ENCODE results near the gene ERN1.

Gene ERN1

GRCh38 chr17:64110379-64111152 lies 19.4 kb downstream of the ERN1 start:
- peaks cover 12 to 15% of the 10 kb centered on the region in 2 donors for H3K4me1 ChIP-seq (ENCODE audit: control insufficient read depth in 2 of 2, insufficient read depth in 2 of 2, low read length in 2 of 2)
- no peak overlapping the region for H3K27ac ChIP-seq (ENCODE audit: low read depth in 2 of 2, low read length in 2 of 2)
- H3K9ac ChIP-seq (ENCODE audit: low read depth in 1 of 2, low read length in 2 of 2), result no peak overlapping the region
- H3K9me3 ChIP-seq (ENCODE audit: control insufficient read depth in 2 of 2, low read length in 2 of 2), result no peaks in the 10 kb centered on the region
- H3K36me3 ChIP-seq (ENCODE audit: control insufficient read depth in 2 of 2, insufficient read depth in 2 of 2, low read length in 2 of 2), result no peaks in the 10 kb centered on the region
- H3K27me3 ChIP-seq (ENCODE audit: control insufficient read depth in 2 of 2, insufficient read depth in 2 of 2, low read length in 2 of 2), result no peaks in the 10 kb centered on the region
- no peak overlapping the region for H3K4me3 ChIP-seq (ENCODE audit: low read length in 2 of 2)

- Histone ChIP-seq H3K9me3 (ENCODE audit: control insufficient read depth in 2 of 2, low read length in 2 of 2) (no peaks in the 10 kb centered on the region), H3K9ac (ENCODE audit: low read depth in 1 of 2, low read length in 2 of 2) (no peak overlapping the region), H3K4me3 (ENCODE audit: low read length in 2 of 2) (no peak overlapping the region), H3K36me3 (ENCODE audit: control insufficient read depth in 2 of 2, insufficient read depth in 2 of 2, low read length in 2 of 2) (no peaks in the 10 kb centered on the region), H3K4me1 (ENCODE audit: control insufficient read depth in 2 of 2, insufficient read depth in 2 of 2, low read length in 2 of 2) (peaks cover 12 to 15% of the 10 kb centered on the region in 2 donors), H3K27me3 (ENCODE audit: control insufficient read depth in 2 of 2, insufficient read depth in 2 of 2, low read length in 2 of 2) (no peaks in the 10 kb centered on the region), H3K27ac (ENCODE audit: low read depth in 2 of 2, low read length in 2 of 2) (no peak overlapping the region)
Observed at GRCh38 chr17:64109400-64109799, 20.5 kb downstream of the ERN1 start.

- no peaks in the 10 kb centered on the region for H3K27me3 ChIP-seq (ENCODE audit: control insufficient read depth in 2 of 2, insufficient read depth in 2 of 2, low read length in 2 of 2)
- no peaks in the 10 kb centered on the region for H3K36me3 ChIP-seq (ENCODE audit: control insufficient read depth in 2 of 2, insufficient read depth in 2 of 2, low read length in 2 of 2)
- no peak overlapping the region for H3K9ac ChIP-seq (ENCODE audit: low read depth in 1 of 2, low read length in 2 of 2)
- H3K4me1 ChIP-seq (ENCODE audit: control insufficient read depth in 2 of 2, insufficient read depth in 2 of 2, low read length in 2 of 2), result peaks cover 12 to 19% of the 10 kb centered on the region in 2 donors
- no peak overlapping the region for H3K4me3 ChIP-seq (ENCODE audit: low read length in 2 of 2)
- no peak overlapping the region for H3K27ac ChIP-seq (ENCODE audit: low read depth in 2 of 2, low read length in 2 of 2)
- no peaks in the 10 kb centered on the region for H3K9me3 ChIP-seq (ENCODE audit: control insufficient read depth in 2 of 2, low read length in 2 of 2)
Observed at GRCh38 chr17:64107500-64108236, 22.3 kb downstream of the ERN1 start.

GRCh38 chr17:64106918-64107317 lies 23.0 kb downstream of the ERN1 start:
- no peak overlapping the region for H3K27ac ChIP-seq (ENCODE audit: low read depth in 2 of 2, low read length in 2 of 2)

GRCh38 chr17:64103391-64104364 lies 26.3 kb downstream of the ERN1 start:
- Histone ChIP-seq H3K27ac (ENCODE audit: low read depth in 2 of 2, low read length in 2 of 2) (no peak overlapping the region), H3K4me1 (ENCODE audit: control insufficient read depth in 2 of 2, insufficient read depth in 2 of 2, low read length in 2 of 2) (peaks cover 12 to 19% of the 10 kb centered on the region in 2 donors), H3K27me3 (ENCODE audit: control insufficient read depth in 2 of 2, insufficient read depth in 2 of 2, low read length in 2 of 2) (no peaks in the 10 kb centered on the region), H3K4me3 (ENCODE audit: low read length in 2 of 2) (no peak overlapping the region), H3K9ac (ENCODE audit: low read depth in 1 of 2, low read length in 2 of 2) (no peak overlapping the region), H3K9me3 (ENCODE audit: control insufficient read depth in 2 of 2, low read length in 2 of 2) (no peaks in the 10 kb centered on the region), H3K36me3 (ENCODE audit: control insufficient read depth in 2 of 2, insufficient read depth in 2 of 2, low read length in 2 of 2) (no peaks in the 10 kb centered on the region)

More at GRCh38 chr17:64106918-64107317, 23.0 kb downstream of the ERN1 start:
- H3K27me3 ChIP-seq (ENCODE audit: control insufficient read depth in 2 of 2, insufficient read depth in 2 of 2, low read length in 2 of 2), result no peaks in the 10 kb centered on the region
- no peak overlapping the region for H3K9ac ChIP-seq (ENCODE audit: low read depth in 1 of 2, low read length in 2 of 2)
- no peak overlapping the region for H3K4me3 ChIP-seq (ENCODE audit: low read length in 2 of 2)
- no peaks in the 10 kb centered on the region for H3K9me3 ChIP-seq (ENCODE audit: control insufficient read depth in 2 of 2, low read length in 2 of 2)
- peaks cover 12 to 19% of the 10 kb centered on the region in 2 donors for H3K4me1 ChIP-seq (ENCODE audit: control insufficient read depth in 2 of 2, insufficient read depth in 2 of 2, low read length in 2 of 2)
- no peaks in the 10 kb centered on the region for H3K36me3 ChIP-seq (ENCODE audit: control insufficient read depth in 2 of 2, insufficient read depth in 2 of 2, low read length in 2 of 2)

- Histone ChIP-seq H3K4me1 (ENCODE audit: control insufficient read depth in 2 of 2, insufficient read depth in 2 of 2, low read length in 2 of 2) (peaks cover 10 to 19% of the 10 kb centered on the region in 2 donors), H3K27me3 (ENCODE audit: control insufficient read depth in 2 of 2, insufficient read depth in 2 of 2, low read length in 2 of 2) (no peaks in the 10 kb centered on the region), H3K27ac (ENCODE audit: low read depth in 2 of 2, low read length in 2 of 2) (no peak overlapping the region), H3K36me3 (ENCODE audit: control insufficient read depth in 2 of 2, insufficient read depth in 2 of 2, low read length in 2 of 2) (no peaks in the 10 kb centered on the region), H3K9ac (ENCODE audit: low read depth in 1 of 2, low read length in 2 of 2) (no peak overlapping the region), H3K4me3 (ENCODE audit: low read length in 2 of 2) (no peak overlapping the region), H3K9me3 (ENCODE audit: control insufficient read depth in 2 of 2, low read length in 2 of 2) (no peaks in the 10 kb centered on the region)
Observed at GRCh38 chr17:64102627-64103390, 27.1 kb downstream of the ERN1 start.

GRCh38 chr17:64099543-64099942 lies 30.4 kb downstream of the ERN1 start:
- Histone ChIP-seq H3K9ac (ENCODE audit: low read depth in 1 of 2, low read length in 2 of 2) (no peak overlapping the region), H3K4me1 (ENCODE audit: control insufficient read depth in 2 of 2, insufficient read depth in 2 of 2, low read length in 2 of 2) (peaks cover 6% of the 10 kb centered on the region in 2 donors)

GRCh38 chr17:64097196-64097936 lies 32.6 kb downstream of the ERN1 start:
- Histone ChIP-seq H3K27ac (ENCODE audit: low read depth in 2 of 2, low read length in 2 of 2) (peak overlapping the region in 1 of 2 donors; percentile 41), H3K27me3 (ENCODE audit: control insufficient read depth in 2 of 2, insufficient read depth in 2 of 2, low read length in 2 of 2) (no peaks in the 10 kb centered on the region), H3K4me3 (ENCODE audit: low read length in 2 of 2) (no peak overlapping the region), H3K9me3 (ENCODE audit: control insufficient read depth in 2 of 2, low read length in 2 of 2) (no peaks in the 10 kb centered on the region), H3K36me3 (ENCODE audit: control insufficient read depth in 2 of 2, insufficient read depth in 2 of 2, low read length in 2 of 2) (peaks cover 0 to 9% of the 10 kb centered on the region in 2 donors), H3K9ac (ENCODE audit: low read depth in 1 of 2, low read length in 2 of 2) (no peak overlapping the region), H3K4me1 (ENCODE audit: control insufficient read depth in 2 of 2, insufficient read depth in 2 of 2, low read length in 2 of 2) (peaks cover 3 to 6% of the 10 kb centered on the region in 2 donors)

More at GRCh38 chr17:64099543-64099942, 30.4 kb downstream of the ERN1 start:
- Histone ChIP-seq H3K27ac (ENCODE audit: low read depth in 2 of 2, low read length in 2 of 2) (no peak overlapping the region), H3K27me3 (ENCODE audit: control insufficient read depth in 2 of 2, insufficient read depth in 2 of 2, low read length in 2 of 2) (no peaks in the 10 kb centered on the region), H3K36me3 (ENCODE audit: control insufficient read depth in 2 of 2, insufficient read depth in 2 of 2, low read length in 2 of 2) (peaks cover 0 to 9% of the 10 kb centered on the region in 2 donors), H3K4me3 (ENCODE audit: low read length in 2 of 2) (no peak overlapping the region), H3K9me3 (ENCODE audit: control insufficient read depth in 2 of 2, low read length in 2 of 2) (no peaks in the 10 kb centered on the region)

GRCh38 chr17:64096037-64096436 lies 33.9 kb downstream of the ERN1 start:
- Histone ChIP-seq H3K4me1 (ENCODE audit: control insufficient read depth in 2 of 2, insufficient read depth in 2 of 2, low read length in 2 of 2) (peaks cover 6 to 8% of the 10 kb centered on the region in 2 donors), H3K9me3 (ENCODE audit: control insufficient read depth in 2 of 2, low read length in 2 of 2) (no peaks in the 10 kb centered on the region), H3K36me3 (ENCODE audit: control insufficient read depth in 2 of 2, insufficient read depth in 2 of 2, low read length in 2 of 2) (peaks cover 4 to 13% of the 10 kb centered on the region in 2 donors), H3K27ac (ENCODE audit: low read depth in 2 of 2, low read length in 2 of 2) (no peak overlapping the region), H3K4me3 (ENCODE audit: low read length in 2 of 2) (no peak overlapping the region), H3K27me3 (ENCODE audit: control insufficient read depth in 2 of 2, insufficient read depth in 2 of 2, low read length in 2 of 2) (no peaks in the 10 kb centered on the region), H3K9ac (ENCODE audit: low read depth in 1 of 2, low read length in 2 of 2) (no peak overlapping the region)
